ENCODE results near the gene PCSK5.

DNA sequence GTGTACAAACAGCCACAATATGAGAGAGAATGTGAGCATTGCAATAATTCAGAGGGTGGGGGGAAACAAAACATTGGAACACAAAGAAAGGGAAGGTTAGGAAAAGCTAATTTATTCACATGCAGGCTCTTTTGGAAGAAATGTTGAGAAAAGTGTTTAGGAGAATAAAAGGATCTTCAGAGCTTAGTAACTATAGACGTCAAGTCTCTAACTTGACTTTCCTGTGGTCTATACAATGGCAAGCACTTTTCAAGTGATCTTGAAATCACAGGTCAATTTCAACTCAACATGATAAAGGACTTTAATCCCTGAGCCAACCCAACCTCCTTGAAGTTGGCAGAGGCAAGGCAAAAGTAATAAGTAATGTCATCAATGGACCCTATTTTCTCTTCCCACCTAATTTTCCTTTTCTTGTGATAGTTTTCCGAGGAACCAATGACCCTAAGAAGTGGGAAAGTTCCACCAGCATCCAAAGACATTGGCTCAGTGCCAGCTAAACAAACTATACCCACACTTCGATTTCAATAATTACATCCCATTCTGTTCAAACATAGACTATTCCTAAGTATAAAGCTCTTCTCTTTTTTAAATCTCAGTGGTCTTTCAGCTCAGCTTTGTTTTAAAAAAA is 480.0 kb downstream of the PCSK5 start:
- TF ChIP-seq, protein P1, sequence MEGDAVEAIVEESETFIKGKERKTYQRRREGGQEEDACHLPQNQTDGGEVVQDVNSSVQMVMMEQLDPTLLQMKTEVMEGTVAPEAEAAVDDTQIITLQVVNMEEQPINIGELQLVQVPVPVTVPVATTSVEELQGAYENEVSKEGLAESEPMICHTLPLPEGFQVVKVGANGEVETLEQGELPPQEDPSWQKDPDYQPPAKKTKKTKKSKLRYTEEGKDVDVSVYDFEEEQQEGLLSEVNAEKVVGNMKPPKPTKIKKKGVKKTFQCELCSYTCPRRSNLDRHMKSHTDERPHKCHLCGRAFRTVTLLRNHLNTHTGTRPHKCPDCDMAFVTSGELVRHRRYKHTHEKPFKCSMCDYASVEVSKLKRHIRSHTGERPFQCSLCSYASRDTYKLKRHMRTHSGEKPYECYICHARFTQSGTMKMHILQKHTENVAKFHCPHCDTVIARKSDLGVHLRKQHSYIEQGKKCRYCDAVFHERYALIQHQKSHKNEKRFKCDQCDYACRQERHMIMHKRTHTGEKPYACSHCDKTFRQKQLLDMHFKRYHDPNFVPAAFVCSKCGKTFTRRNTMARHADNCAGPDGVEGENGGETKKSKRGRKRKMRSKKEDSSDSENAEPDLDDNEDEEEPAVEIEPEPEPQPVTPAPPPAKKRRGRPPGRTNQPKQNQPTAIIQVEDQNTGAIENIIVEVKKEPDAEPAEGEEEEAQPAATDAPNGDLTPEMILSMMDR (IDR thresholded peaks at IDR 0.05; ENCODE audit: extremely low read depth in 1 of 2, insufficient read depth in 1 of 2, low read depth in 1 of 2, low read length in 2 of 2) = no peak
- TF ChIP-seq POLR2AphosphoS5 (IDR thresholded peaks at IDR 0.05; ENCODE audit: insufficient read depth, low read depth, low read length) (no peak), POLR2A (IDR thresholded peaks at IDR 0.05; ENCODE audit: low read depth, low read length) (no peak), EZH2 (IDR thresholded peaks at IDR 0.05; ENCODE audit: borderline replicate concordance, low read depth, low read length, severe bottlenecking) (no peak), FOS (IDR thresholded peaks at IDR 0.05; ENCODE audit: borderline replicate concordance, insufficient read depth, low read length) (no peak), MYC (IDR thresholded peaks at IDR 0.05; ENCODE audit: low read depth, low read length) (no peak), JUN (IDR thresholded peaks at IDR 0.05; ENCODE audit: borderline replicate concordance, insufficient read depth, insufficient read length, low read depth) (no peak)
- TF ChIP-seq, protein P2, sequence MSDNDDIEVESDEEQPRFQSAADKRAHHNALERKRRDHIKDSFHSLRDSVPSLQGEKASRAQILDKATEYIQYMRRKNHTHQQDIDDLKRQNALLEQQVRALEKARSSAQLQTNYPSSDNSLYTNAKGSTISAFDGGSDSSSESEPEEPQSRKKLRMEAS (IDR thresholded peaks at IDR 0.05; ENCODE audit: insufficient read depth, insufficient read length) = no peak
